Colonic mucosa (tissue), 4 donors: ENCODE measurements around the gene CSF3R. TPM values are rescaled to one million over a fixed set of nuclear protein-coding genes. Genes with fewer than 3 reads are reported as not detected.
"Not testable (repeated sequence)": the region's sequence is repeated elsewhere in the genome, so short reads cannot be mapped to it uniquely, and the experiment has no call there.

Experiments used
- DNase-seq: peaks from one replicate; pipeline ENCODE4 v3.0.0-alpha.2; 2020
- H3K27ac ChIP-seq: fragments of 200-600 bp; one replicate; pipeline ENCODE4 v1.8.0; 2021
- H3K27me3 ChIP-seq: fragments of 200-600 bp; one replicate; pipeline ENCODE4 v1.8.0; 2021
- H3K36me3 ChIP-seq: fragments of 200-600 bp; one replicate; pipeline ENCODE4 v1.8.0; 2021
- H3K4me1 ChIP-seq: fragments of 200-600 bp; one replicate; pipeline ENCODE4 v1.8.0; 2021; ENCODE audit warnings: mild to moderate bottlenecking
- H3K4me3 ChIP-seq: fragments of 200-600 bp; one replicate; pipeline ENCODE4 v1.8.0; 2021
- H3K9ac ChIP-seq, 2 donors: one replicate each; pipeline ENCODE4 v1.7.0; 2013; ENCODE audit warnings: control low read depth in 2 of 2, low read depth in 2 of 2, low read length in 2 of 2
- H3K9me3 ChIP-seq: fragments of 200-600 bp; one replicate; pipeline ENCODE4 v1.8.0; 2021
- CTCF ChIP-seq: fragments of 200-600 bp; IDR thresholded peaks from one replicate; pipeline ENCODE4 v1.8.0; 2022; ENCODE audit warnings: antibody characterized with exemption, mild to moderate bottlenecking
- intact Hi-C: fragments of 100-400 bp; cut with DNase I; formaldehyde crosslinking; loops from one replicate; pipeline ENCODE4 v1.14.1; 2022
- total RNA-seq, 2 donors: library from RNA; stranded (reverse); fragmentation: NEBNext Ultra II Directional in 1 of 2; extraction: Animal tissue kit (Norgen Biotek cat#: 25700) in 1 of 2; gene quantifications; one replicate each; pipeline ENCODE4 v1.2.1, GENCODE V29; 2021
- donor health status: healthy.
- donor health status: DM: no; HTN: no; CAD: no.
- donor health status: DM: no; HTN: no; CAD: no.

The CSF3R gene
- total RNA-seq, 2 donors from 2014 or later: 1.1 to 3.8 TPM

- Histone ChIP-seq H3K9me3 (no peaks in the 10 kb centered on the region), H3K4me3 (no peak overlapping the region), H3K36me3 (no peaks in the 10 kb centered on the region), H3K27ac (no peak overlapping the region), H3K9ac (no peak overlapping the region), H3K4me1 (no peaks in the 10 kb centered on the region), H3K27me3 (no peaks in the 10 kb centered on the region)
- intact Hi-C loops: no loop called here
- no peak for DNase-seq
- no peak for TF ChIP-seq CTCF
Observed at GRCh38 chr1:36503159-36503558, 20.4 kb upstream of the CSF3R start.

GRCh38 chr1:36502616-36503015 lies 19.9 kb upstream of the CSF3R start:
- H3K4me3 ChIP-seq: no peak overlapping the region
- no peak overlapping the region for H3K27ac ChIP-seq
- no peaks in the 10 kb centered on the region for H3K9me3 ChIP-seq
- H3K36me3 ChIP-seq: no peaks in the 10 kb centered on the region
- H3K27me3 ChIP-seq: no peaks in the 10 kb centered on the region
- H3K9ac ChIP-seq: no peak overlapping the region
- DNase-seq: no peak
- H3K4me1 ChIP-seq: no peaks in the 10 kb centered on the region
- intact Hi-C loops: no loop called here
- TF ChIP-seq CTCF: no peak

- H3K9me3 ChIP-seq, H3K27ac ChIP-seq, H3K9ac ChIP-seq, H3K4me1 ChIP-seq, H3K36me3 ChIP-seq, DNase-seq, H3K27me3 ChIP-seq, intact Hi-C loops, H3K4me3 ChIP-seq: not testable (repeated sequence)
Observed at GRCh38 chr1:36501911-36502310, 19.2 kb upstream of the CSF3R start.

- Histone ChIP-seq H3K4me1 (no peaks in the 10 kb centered on the region), H3K9ac (no peak overlapping the region), H3K27ac (no peak overlapping the region), H3K27me3 (no peaks in the 10 kb centered on the region), H3K36me3 (no peaks in the 10 kb centered on the region), H3K9me3 (no peaks in the 10 kb centered on the region), H3K4me3 (no peak overlapping the region)
- DNase-seq: no peak
- TF ChIP-seq CTCF: no peak
- intact Hi-C loops: no loop called here
Observed at GRCh38 chr1:36497207-36497606, 14.5 kb upstream of the CSF3R start.

- H3K4me1 ChIP-seq: no peaks in the 10 kb centered on the region
- no peak overlapping the region for H3K9ac ChIP-seq
- intact Hi-C loops: no loop called here
- no peak overlapping the region for H3K27ac ChIP-seq
- DNase-seq: no peak
- TF ChIP-seq CTCF: no peak
- H3K9me3 ChIP-seq: no peaks in the 10 kb centered on the region
- no peaks in the 10 kb centered on the region for H3K27me3 ChIP-seq
- H3K36me3 ChIP-seq: no peaks in the 10 kb centered on the region
- no peak overlapping the region for H3K4me3 ChIP-seq
Observed at GRCh38 chr1:36494971-36495370, 12.3 kb upstream of the CSF3R start.

GRCh38 chr1:36493524-36493923 lies 10.8 kb upstream of the CSF3R start:
- Histone ChIP-seq H3K36me3 (no peaks in the 10 kb centered on the region), H3K9ac (no peak overlapping the region), H3K4me1 (no peaks in the 10 kb centered on the region), H3K9me3 (no peaks in the 10 kb centered on the region), H3K4me3 (no peak overlapping the region), H3K27me3 (no peaks in the 10 kb centered on the region), H3K27ac (no peak overlapping the region)
- TF ChIP-seq CTCF: no peak
- intact Hi-C loops: no loop called here
- no peak for DNase-seq
